DMS79 (cell line): Measurements from ENCODE around the gene PIAS2.
"Not testable (repeated sequence)": the region's sequence is repeated elsewhere in the genome, so short reads cannot be mapped to it uniquely, and the experiment has no call there.

Source experiments
- DNase-seq: peaks from one replicate; lab custom pipeline; 2025; lab: John Stamatoyannopoulos, UW

The PIAS2 gene

GRCh38 chr18:46903406-46903805, 13.9 kb downstream of the PIAS2 start:
- no peak for DNase-seq

- no peak for DNase-seq
Observed at GRCh38 chr18:46899274-46899948, 17.9 kb downstream of the PIAS2 start.

GRCh38 chr18:46894124-46894523, 23.2 kb downstream of the PIAS2 start:
- no peak for DNase-seq

- no peak for DNase-seq
Observed at GRCh38 chr18:46893360-46893759, 23.9 kb downstream of the PIAS2 start.

- no peak for DNase-seq
Observed at GRCh38 chr18:46892842-46893241, 24.5 kb downstream of the PIAS2 start.

GRCh38 chr18:46891742-46892214, 25.5 kb downstream of the PIAS2 start:
- DNase-seq: no peak

- DNase-seq: no peak
Observed at GRCh38 chr18:46888965-46889364, 28.3 kb downstream of the PIAS2 start.

- DNase-seq: no peak
Observed at GRCh38 chr18:46886893-46887292, 30.4 kb downstream of the PIAS2 start.

GRCh38 chr18:46883180-46883579, 34.1 kb downstream of the PIAS2 start:
- no peak for DNase-seq

- no peak for DNase-seq
Observed at GRCh38 chr18:46877329-46877987, 39.8 kb downstream of the PIAS2 start.

- no peak for DNase-seq
Observed at GRCh38 chr18:46868169-46868921, 49.0 kb downstream of the PIAS2 start.

GRCh38 chr18:46867367-46868143, 49.8 kb downstream of the PIAS2 start:
- DNase-seq: no peak

- DNase-seq: no peak
Observed at GRCh38 chr18:46866523-46866922, 50.8 kb downstream of the PIAS2 start.

- not testable (repeated sequence) for DNase-seq
Observed at GRCh38 chr18:46865245-46865644, 52.1 kb downstream of the PIAS2 start.

- no peak for DNase-seq
Observed at GRCh38 chr18:46859855-46860254, 57.5 kb downstream of the PIAS2 start.

GRCh38 chr18:46858290-46858689, 59.0 kb downstream of the PIAS2 start:
- no peak for DNase-seq

GRCh38 chr18:46856973-46857372, 60.3 kb downstream of the PIAS2 start:
- no peak for DNase-seq

GRCh38 chr18:46849007-46849406, 68.3 kb downstream of the PIAS2 start:
- no peak for DNase-seq

- DNase-seq: no peak
Observed at GRCh38 chr18:46843372-46843771, 73.9 kb downstream of the PIAS2 start.

- no peak for DNase-seq
Observed at GRCh38 chr18:46842583-46842982, 74.7 kb downstream of the PIAS2 start.

GRCh38 chr18:46833899-46834298, 83.4 kb downstream of the PIAS2 start:
- no peak for DNase-seq

- no peak for DNase-seq
Observed at GRCh38 chr18:46832849-46833248, 84.5 kb downstream of the PIAS2 start.
